ENCODE data around the gene STK32C.

DNA sequence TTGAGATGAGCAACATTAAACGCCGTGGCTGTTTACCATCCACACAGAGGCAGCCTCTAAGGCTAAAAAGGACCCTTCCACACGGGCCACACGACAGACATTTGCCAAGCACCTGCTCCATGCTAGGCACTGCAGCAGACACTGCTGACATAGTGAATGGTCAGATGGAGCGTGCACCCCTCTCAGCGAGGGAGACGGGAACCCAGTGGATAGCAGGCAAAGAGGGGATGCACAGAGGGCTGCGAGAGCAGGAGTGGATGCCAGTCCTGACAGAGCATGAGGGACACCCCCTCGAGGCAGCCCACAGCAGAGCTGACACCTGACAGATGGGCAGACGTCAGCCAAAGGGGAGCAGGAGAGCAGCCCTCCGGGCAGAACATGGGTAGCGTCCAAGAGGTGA is 5.6 kb upstream of the STK32C start:
- TF ChIP-seq, protein P1, sequence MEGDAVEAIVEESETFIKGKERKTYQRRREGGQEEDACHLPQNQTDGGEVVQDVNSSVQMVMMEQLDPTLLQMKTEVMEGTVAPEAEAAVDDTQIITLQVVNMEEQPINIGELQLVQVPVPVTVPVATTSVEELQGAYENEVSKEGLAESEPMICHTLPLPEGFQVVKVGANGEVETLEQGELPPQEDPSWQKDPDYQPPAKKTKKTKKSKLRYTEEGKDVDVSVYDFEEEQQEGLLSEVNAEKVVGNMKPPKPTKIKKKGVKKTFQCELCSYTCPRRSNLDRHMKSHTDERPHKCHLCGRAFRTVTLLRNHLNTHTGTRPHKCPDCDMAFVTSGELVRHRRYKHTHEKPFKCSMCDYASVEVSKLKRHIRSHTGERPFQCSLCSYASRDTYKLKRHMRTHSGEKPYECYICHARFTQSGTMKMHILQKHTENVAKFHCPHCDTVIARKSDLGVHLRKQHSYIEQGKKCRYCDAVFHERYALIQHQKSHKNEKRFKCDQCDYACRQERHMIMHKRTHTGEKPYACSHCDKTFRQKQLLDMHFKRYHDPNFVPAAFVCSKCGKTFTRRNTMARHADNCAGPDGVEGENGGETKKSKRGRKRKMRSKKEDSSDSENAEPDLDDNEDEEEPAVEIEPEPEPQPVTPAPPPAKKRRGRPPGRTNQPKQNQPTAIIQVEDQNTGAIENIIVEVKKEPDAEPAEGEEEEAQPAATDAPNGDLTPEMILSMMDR (conservative IDR thresholded peaks at IDR 0.05; ENCODE audit: low read depth, low read length) = no peak
- TF ChIP-seq POLR2A (IDR thresholded peaks at IDR 0.05; ENCODE audit: low read depth, low read length) (no peak), SMC3 (IDR thresholded peaks at IDR 0.05; ENCODE audit: low read depth, low read length) (no peak), MXI1 (IDR thresholded peaks at IDR 0.05; ENCODE audit: borderline replicate concordance, low read depth, low read length) (no peak), MAZ (IDR thresholded peaks at IDR 0.05; ENCODE audit: borderline replicate concordance, low read depth, low read length) (no peak)
